Lung (tissue), 12 donors: Measurements from ENCODE around the gene EXOC3L2. TPM values are rescaled to one million over a fixed set of nuclear protein-coding genes. Genes with fewer than 3 reads are reported as not detected.

ENCODE experiments used
- ATAC-seq: fragments of 200-7000 bp; cut with Tn5 transposase; one replicate; pipeline ENCODE4 v1.9.1; 2020; ENCODE audit warnings: moderate number of reproducible peaks; ENCODE audit not compliant: insufficient read depth, low FRiP score
- DNase-seq, 3 donors: peaks; one replicate each; pipeline ENCODE4 v3.0.0-alpha.2; 2013 to 2017
- H3K27ac ChIP-seq, 2 donors: one replicate each; pipeline ENCODE4 v1.5.1; 2013; ENCODE audit warnings: mild to moderate bottlenecking in 2 of 2, moderate library complexity in 2 of 2, control low read depth in 1 of 2, inconsistent platforms in 1 of 2, low read depth in 1 of 2, low read length in 1 of 2
- H3K27me3 ChIP-seq, 3 donors: one replicate each; pipeline ENCODE4 v1.5.1; 2013; ENCODE audit warnings: low read length in 2 of 3; ENCODE audit not compliant: control insufficient read depth in 3 of 3, insufficient read depth in 3 of 3
- H3K36me3 ChIP-seq, 4 donors: one replicate each; pipeline ENCODE4 v1.5.1; 2013; ENCODE audit warnings: low read length in 4 of 4, mild to moderate bottlenecking in 1 of 4, moderate library complexity in 1 of 4; ENCODE audit not compliant: control insufficient read depth in 4 of 4, insufficient read depth in 4 of 4
- H3K4me1 ChIP-seq, 5 donors: one replicate each; pipeline ENCODE4 v1.5.1; 2013; ENCODE audit warnings: low read length in 5 of 5, mild to moderate bottlenecking in 2 of 5, moderate library complexity in 1 of 5; ENCODE audit not compliant: control insufficient read depth in 5 of 5, insufficient read depth in 5 of 5
- H3K4me3 ChIP-seq: one replicate; pipeline ENCODE4 v1.5.1; 2013; ENCODE audit warnings: mild to moderate bottlenecking, control low read depth, moderate library complexity
- H3K9ac ChIP-seq, 2 donors: one replicate each; pipeline ENCODE4 v1.5.1; 2013; ENCODE audit warnings: low read length in 2 of 2, control low read depth in 1 of 2; ENCODE audit not compliant: insufficient read depth in 1 of 2
- H3K9me3 ChIP-seq, 4 donors: one replicate each; pipeline ENCODE4 v1.5.1; 2013; ENCODE audit warnings: low read length in 3 of 4, mild to moderate bottlenecking in 1 of 4, moderate library complexity in 1 of 4; ENCODE audit not compliant: control insufficient read depth in 4 of 4, insufficient read depth in 3 of 4
- WGBS, 2 donors: extraction: QIAGEN DNeasy Blood & Tissue Kit; methylation state at CpG; one replicate each; pipeline ENCODE4 v1.1.7; 2013; 5-methylcytosine and 5-hydroxymethylcytosine counted together
- polyA plus RNA-seq, 2 donors: library from polyadenylated mRNA; stranded (reverse); fragments of 200-250 nt; gene quantifications; one replicate each; pipeline ENCODE4 v1.2.1, GENCODE V29; 2013
- total RNA-seq, 2 donors: library from RNA; depleted of rRNA in 1 of 2; stranded (reverse); fragments of >200 nt in 1 of 2; gene quantifications; one replicate each; pipeline ENCODE4 v1.2.1, GENCODE V29; 2014 to 2021
- TF ChIP-seq, protein P1 (sequence below): IDR thresholded peaks from 2 replicates; pipeline ENCODE4 v1.5.1; 2012; ENCODE audit warnings: mild to moderate bottlenecking; ENCODE audit errors: control extremely low read depth, extremely low read depth
- donor health status: control.
- donor health status: control.
- donor health status: Bipolar disorder and iron deficiency.
- donor health status: healthy.
- donor health status: DM: yes; HTN: yes; CAD: no.

Gene EXOC3L2
- total and polyA plus RNA-seq, 4 donors, result 1.7 to 2.8 (median 2.4) TPM

DNA sequence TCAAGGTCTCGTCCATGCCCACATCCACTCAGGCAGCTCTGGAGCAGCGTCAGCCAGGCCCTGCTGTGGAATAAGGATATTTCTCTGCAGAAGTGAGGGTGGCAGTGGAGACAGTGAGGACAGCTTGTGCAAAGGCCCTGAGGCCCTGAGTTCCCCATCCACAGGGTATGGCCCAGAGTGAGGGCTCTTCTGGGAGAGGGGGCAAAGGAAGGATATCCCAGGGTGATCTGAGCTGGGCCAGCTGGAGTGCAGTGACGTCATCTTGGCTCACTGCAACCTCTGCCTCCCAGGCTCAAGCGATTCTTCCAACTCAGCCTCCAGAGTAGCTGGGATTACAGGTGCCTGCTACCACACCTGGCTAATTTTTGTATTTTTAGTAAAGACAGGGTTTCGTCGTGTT lies 17.4 kb upstream of the EXOC3L2 start:
- no peaks in the 10 kb centered on the region for H3K4me1 ChIP-seq
- H3K9me3 ChIP-seq, result no peaks in the 10 kb centered on the region
- H3K9ac ChIP-seq, result no peak overlapping the region
- no peak overlapping the region for H3K27ac ChIP-seq
- WGBS, 2 donors, result 89 to 91% methylated on average over 6 of the region's 6 CpGs
- ATAC-seq (no peak), DNase-seq (no peak)
- no peaks in the 10 kb centered on the region for H3K27me3 ChIP-seq
- TF ChIP-seq, protein P1, sequence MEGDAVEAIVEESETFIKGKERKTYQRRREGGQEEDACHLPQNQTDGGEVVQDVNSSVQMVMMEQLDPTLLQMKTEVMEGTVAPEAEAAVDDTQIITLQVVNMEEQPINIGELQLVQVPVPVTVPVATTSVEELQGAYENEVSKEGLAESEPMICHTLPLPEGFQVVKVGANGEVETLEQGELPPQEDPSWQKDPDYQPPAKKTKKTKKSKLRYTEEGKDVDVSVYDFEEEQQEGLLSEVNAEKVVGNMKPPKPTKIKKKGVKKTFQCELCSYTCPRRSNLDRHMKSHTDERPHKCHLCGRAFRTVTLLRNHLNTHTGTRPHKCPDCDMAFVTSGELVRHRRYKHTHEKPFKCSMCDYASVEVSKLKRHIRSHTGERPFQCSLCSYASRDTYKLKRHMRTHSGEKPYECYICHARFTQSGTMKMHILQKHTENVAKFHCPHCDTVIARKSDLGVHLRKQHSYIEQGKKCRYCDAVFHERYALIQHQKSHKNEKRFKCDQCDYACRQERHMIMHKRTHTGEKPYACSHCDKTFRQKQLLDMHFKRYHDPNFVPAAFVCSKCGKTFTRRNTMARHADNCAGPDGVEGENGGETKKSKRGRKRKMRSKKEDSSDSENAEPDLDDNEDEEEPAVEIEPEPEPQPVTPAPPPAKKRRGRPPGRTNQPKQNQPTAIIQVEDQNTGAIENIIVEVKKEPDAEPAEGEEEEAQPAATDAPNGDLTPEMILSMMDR, result no peak
- H3K36me3 ChIP-seq, result peaks cover 0 to 17% (median 12%) of the 10 kb centered on the region in 4 donors
- H3K4me3 ChIP-seq, result no peak overlapping the region

DNA sequence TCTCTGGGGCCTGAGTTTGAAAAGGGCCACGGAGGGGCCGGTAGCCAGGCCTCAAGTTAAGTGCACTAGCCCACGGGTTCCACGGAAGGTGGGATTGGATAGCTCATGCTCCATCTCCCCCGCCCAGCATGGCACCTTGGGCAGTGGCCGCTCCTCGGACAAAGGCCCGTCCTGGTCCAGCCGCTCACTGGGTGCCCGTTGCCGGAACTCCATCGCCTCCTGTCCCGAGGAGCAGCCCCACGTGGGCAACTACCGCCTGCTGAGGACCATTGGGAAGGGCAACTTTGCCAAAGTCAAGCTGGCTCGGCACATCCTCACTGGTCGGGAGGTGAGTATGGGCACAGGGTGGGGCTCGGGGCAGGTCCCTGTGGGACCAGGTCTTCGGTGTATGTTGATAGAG lies 13.7 kb upstream of the EXOC3L2 start:
- no peak for ATAC-seq
- Histone ChIP-seq H3K36me3 (peaks cover 0 to 18% (median 7%) of the 10 kb centered on the region in 4 donors), H3K9me3 (no peaks in the 10 kb centered on the region), H3K4me1 (peaks cover 0 to 5% (median 0%) of the 10 kb centered on the region in 5 donors), H3K27ac (no peak overlapping the region), H3K27me3 (no peaks in the 10 kb centered on the region), H3K4me3 (no peak overlapping the region), H3K9ac (no peak overlapping the region)
- no peak for DNase-seq
- TF ChIP-seq, protein P1, result no peak
- WGBS, 2 donors, result 97 to 98% methylated on average over 19 of the region's 19 CpGs

- TF ChIP-seq, protein P1, result no peak
- DNase-seq (no peak), ATAC-seq (no peak)
- no peak overlapping the region for H3K4me3 ChIP-seq
- no peak overlapping the region for H3K27ac ChIP-seq
- H3K27me3 ChIP-seq, result no peaks in the 10 kb centered on the region
- H3K36me3 ChIP-seq, result peaks cover 0 to 14% (median 7%) of the 10 kb centered on the region in 4 donors
- peaks cover 0 to 20% (median 10%) of the 10 kb centered on the region in 5 donors for H3K4me1 ChIP-seq
- no peaks in the 10 kb centered on the region for H3K9me3 ChIP-seq
- no peak overlapping the region for H3K9ac ChIP-seq
- 96 to 97% methylated on average over 4 of the region's 4 CpGs for WGBS, 2 donors
Measured at GRCh38 chr19:45256836-45257235, 11.6 kb upstream of the EXOC3L2 start.

- Histone ChIP-seq H3K27me3 (no peaks in the 10 kb centered on the region), H3K4me3 (no peak overlapping the region), H3K27ac (no peak overlapping the region), H3K9ac (no peak overlapping the region), H3K9me3 (no peaks in the 10 kb centered on the region), H3K36me3 (peaks cover 0 to 8% (median 6%) of the 10 kb centered on the region in 4 donors), H3K4me1 (peaks cover 0 to 20% (median 10%) of the 10 kb centered on the region in 5 donors)
- DNase-seq, result no peak
- TF ChIP-seq, protein P1, result no peak
- no peak for ATAC-seq
- WGBS, 2 donors, result 86 to 94% methylated on average over 9 of the region's 9 CpGs
Measured at GRCh38 chr19:45255611-45256157, 10.5 kb upstream of the EXOC3L2 start.
